ENCODE measurements around the gene TNS1.

The TNS1 gene

GRCh38 chr2:217880287-217880889 lies 122.4 kb downstream of the TNS1 start:
- TF ChIP-seq CTCF (conservative IDR thresholded peaks at IDR 0.05; ENCODE audit: low read depth, low read length) = no peak
- H3K4me3 ChIP-seq (IDR thresholded peaks at IDR 0.05; ENCODE audit: insufficient read depth, low read depth, low read length) = no peak overlapping the region
- no peaks in the 10 kb centered on the region for H3K36me3 ChIP-seq (ENCODE audit: insufficient read depth)
- no peaks in the 10 kb centered on the region for H3K79me2 ChIP-seq (ENCODE audit: insufficient read depth, low read depth)
- H3K27me3 ChIP-seq (ENCODE audit: insufficient read depth, low read depth) = no peaks in the 10 kb centered on the region
- no peaks in the 10 kb centered on the region for H4K20me1 ChIP-seq (ENCODE audit: insufficient read depth)
- H3K4me2 ChIP-seq = no peak overlapping the region
- H2AFZ ChIP-seq (ENCODE audit: low read depth) = no peak overlapping the region
- H3K4me1 ChIP-seq (ENCODE audit: low read depth, poor library complexity, severe bottlenecking) = no peaks in the 10 kb centered on the region
- no peak overlapping the region for H3K9ac ChIP-seq
- H3K27ac ChIP-seq = no peak overlapping the region

- Histone ChIP-seq H3K4me2 (no peak overlapping the region), H3K27ac (no peak overlapping the region), H3K9ac (no peak overlapping the region), H3K4me1 (ENCODE audit: low read depth, poor library complexity, severe bottlenecking) (no peaks in the 10 kb centered on the region), H3K79me2 (ENCODE audit: insufficient read depth, low read depth) (no peaks in the 10 kb centered on the region), H2AFZ (ENCODE audit: low read depth) (no peak overlapping the region), H4K20me1 (ENCODE audit: insufficient read depth) (no peaks in the 10 kb centered on the region), H3K36me3 (ENCODE audit: insufficient read depth) (no peaks in the 10 kb centered on the region), H3K4me3 (IDR thresholded peaks at IDR 0.05; ENCODE audit: insufficient read depth, low read depth, low read length) (no peak overlapping the region), H3K27me3 (ENCODE audit: insufficient read depth, low read depth) (no peaks in the 10 kb centered on the region)
- no peak for TF ChIP-seq CTCF (conservative IDR thresholded peaks at IDR 0.05; ENCODE audit: low read depth, low read length)
These were observed 123.7 kb downstream of the TNS1 start for GRCh38 chr2:217878915-217879590.

- H3K4me3 ChIP-seq (IDR thresholded peaks at IDR 0.05; ENCODE audit: insufficient read depth, low read depth, low read length) = no peak overlapping the region
- no peaks in the 10 kb centered on the region for H3K4me1 ChIP-seq (ENCODE audit: low read depth, poor library complexity, severe bottlenecking)
- no peak overlapping the region for H3K4me2 ChIP-seq
- H3K79me2 ChIP-seq (ENCODE audit: insufficient read depth, low read depth) = no peaks in the 10 kb centered on the region
- H3K9ac ChIP-seq = no peak overlapping the region
- no peak for TF ChIP-seq CTCF (conservative IDR thresholded peaks at IDR 0.05; ENCODE audit: low read depth, low read length)
- no peaks in the 10 kb centered on the region for H4K20me1 ChIP-seq (ENCODE audit: insufficient read depth)
- no peak overlapping the region for H2AFZ ChIP-seq (ENCODE audit: low read depth)
- H3K36me3 ChIP-seq (ENCODE audit: insufficient read depth) = no peaks in the 10 kb centered on the region
- H3K27me3 ChIP-seq (ENCODE audit: insufficient read depth, low read depth) = no peaks in the 10 kb centered on the region
- H3K27ac ChIP-seq = no peak overlapping the region
These were observed 124.9 kb downstream of the TNS1 start for GRCh38 chr2:217877866-217878265.

GRCh38 chr2:217876253-217876570 lies 126.6 kb downstream of the TNS1 start:
- Histone ChIP-seq H3K79me2 (ENCODE audit: insufficient read depth, low read depth) (no peaks in the 10 kb centered on the region), H3K27ac (no peak overlapping the region), H2AFZ (ENCODE audit: low read depth) (no peak overlapping the region), H3K4me3 (IDR thresholded peaks at IDR 0.05; ENCODE audit: insufficient read depth, low read depth, low read length) (no peak overlapping the region), H3K9ac (no peak overlapping the region), H3K4me1 (ENCODE audit: low read depth, poor library complexity, severe bottlenecking) (no peaks in the 10 kb centered on the region), H3K4me2 (no peak overlapping the region), H3K36me3 (ENCODE audit: insufficient read depth) (no peaks in the 10 kb centered on the region), H4K20me1 (ENCODE audit: insufficient read depth) (no peaks in the 10 kb centered on the region), H3K27me3 (ENCODE audit: insufficient read depth, low read depth) (no peaks in the 10 kb centered on the region)
- no peak for TF ChIP-seq CTCF (conservative IDR thresholded peaks at IDR 0.05; ENCODE audit: low read depth, low read length)

Data from KMS-11 (cell line).